MCF 10A (cell line): ENCODE results near the gene UCK2. TPM values are rescaled to one million over a fixed set of nuclear protein-coding genes. Genes with fewer than 3 reads are reported as not detected.
A peak's percentile ranks its signal among the peaks of the same experiment; 100 is the strongest.

Source experiments
- BruUV-seq: library from RNA; stranded (reverse); fragments of 400-500 nt; replicated peaks from 2 replicates; lab custom pipeline; 2021; lab: Mats Ljungman, UMichigan
- CTCF ChIA-PET: fragments of 300-600 bp; sonication (Branson Sonifier 250); formaldehyde crosslinking; extraction: SDS; loops from one replicate; lab custom pipeline; 2021; ENCODE audit warnings: antibody characterized with exemption, inconsistent platforms; lab: Yijun Ruan, JAX
- POLR2A ChIA-PET: fragments of 300-600, 350-650 bp; sonication (Branson Sonifier 250); formaldehyde crosslinking; extraction: SDS; loops from one replicate; lab custom pipeline; 2020; ENCODE audit warnings: antibody characterized with exemption, inconsistent platforms; lab: Yijun Ruan, JAX
- DNase-seq: peaks from one replicate; pipeline ENCODE4 v3.0.0-alpha.2; 2018; ENCODE audit not compliant: unreplicated experiment
- H3K27ac Mint-ChIP-seq: one replicate; pipeline ENCODE4 v1.8.0; 2022; ENCODE audit warnings: mild to moderate bottlenecking, low read depth, mixed read lengths; ENCODE audit not compliant: unreplicated experiment
- H3K27me3 Mint-ChIP-seq: one replicate; pipeline ENCODE4 v1.8.0; 2022; ENCODE audit warnings: mixed read lengths; ENCODE audit not compliant: insufficient read depth, unreplicated experiment
- H3K36me3 Mint-ChIP-seq: one replicate; pipeline ENCODE4 v1.8.0; 2022; ENCODE audit warnings: mild to moderate bottlenecking, moderate library complexity, mixed read lengths; ENCODE audit not compliant: insufficient read depth, unreplicated experiment
- H3K4me1 Mint-ChIP-seq: one replicate; pipeline ENCODE4 v1.8.0; 2022; ENCODE audit warnings: mixed read lengths; ENCODE audit not compliant: insufficient read depth, unreplicated experiment
- H3K4me3 Mint-ChIP-seq: one replicate; pipeline ENCODE4 v1.8.0; 2022; ENCODE audit warnings: mild to moderate bottlenecking, moderate library complexity, mixed read lengths; ENCODE audit not compliant: unreplicated experiment
- H3K9me3 Mint-ChIP-seq: one replicate; pipeline ENCODE4 v1.8.0; 2022; ENCODE audit warnings: mixed read lengths; ENCODE audit not compliant: unreplicated experiment
- intact Hi-C: fragments of 100-400 bp; cut with micrococcal nuclease; formaldehyde crosslinking; loops from 2 replicates; pipeline ENCODE4 v1.14.1; 2022
- total RNA-seq: library from RNA; stranded (reverse); gene quantifications from 2 replicates; pipeline ENCODE4 v1.2.3, GENCODE V29; 2022
- TF ChIP-seq, protein P1 (sequence below): fragments of 200-600 bp; IDR thresholded peaks from one replicate; pipeline ENCODE4 v1.8.0; 2022; ENCODE audit warnings: antibody characterized with exemption, mild to moderate bottlenecking; ENCODE audit not compliant: unreplicated experiment

Gene UCK2
- total RNA-seq, 1 experiment from 2014 or later, result 144 TPM

DNA sequence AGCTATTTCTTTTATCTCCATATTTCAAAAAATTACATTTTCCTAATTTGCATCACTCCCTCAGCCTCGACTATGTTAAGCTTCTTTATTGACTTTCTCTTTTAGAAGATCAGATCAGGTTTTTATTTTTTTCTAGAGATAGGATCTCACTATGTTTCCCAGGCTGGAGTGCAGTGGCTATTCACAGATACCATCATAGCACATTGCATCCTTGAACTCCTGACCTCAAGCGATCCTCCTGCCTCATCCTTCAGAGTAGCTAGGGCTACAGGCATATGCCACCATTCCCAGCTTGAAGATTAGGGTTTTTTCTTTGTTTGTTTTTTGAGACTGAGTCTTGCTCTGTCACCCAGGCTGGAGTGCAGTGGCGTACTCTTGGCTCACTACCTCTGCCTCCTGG is 20.1 kb downstream of the UCK2 start:
- intact Hi-C loops, result no loop called here
- BruUV-seq, result no TSS peak
- no peak for DNase-seq
- no peak overlapping the region for H3K27ac Mint-ChIP-seq
- no peaks in the 10 kb centered on the region for H3K36me3 Mint-ChIP-seq
- H3K27me3 Mint-ChIP-seq, result no peaks in the 10 kb centered on the region
- no peak overlapping the region for H3K4me3 Mint-ChIP-seq
- H3K4me1 Mint-ChIP-seq, result peaks cover 39% of the 10 kb centered on the region
- ChIA-PET CTCF (interaction anchor here (0.8 kb wide), 1 partner anchor 25 kb away, joined by 3 read pairs; no protein-coding TSS in a partner anchor), POLR2A (interaction anchor here (0.6 to 2.6 kb wide), 3 partner anchors 18 to 52 kb away, joined by 3 to 14 read pairs (median 4); partner anchors contain the start of gene UCK2)
- TF ChIP-seq, protein P1, sequence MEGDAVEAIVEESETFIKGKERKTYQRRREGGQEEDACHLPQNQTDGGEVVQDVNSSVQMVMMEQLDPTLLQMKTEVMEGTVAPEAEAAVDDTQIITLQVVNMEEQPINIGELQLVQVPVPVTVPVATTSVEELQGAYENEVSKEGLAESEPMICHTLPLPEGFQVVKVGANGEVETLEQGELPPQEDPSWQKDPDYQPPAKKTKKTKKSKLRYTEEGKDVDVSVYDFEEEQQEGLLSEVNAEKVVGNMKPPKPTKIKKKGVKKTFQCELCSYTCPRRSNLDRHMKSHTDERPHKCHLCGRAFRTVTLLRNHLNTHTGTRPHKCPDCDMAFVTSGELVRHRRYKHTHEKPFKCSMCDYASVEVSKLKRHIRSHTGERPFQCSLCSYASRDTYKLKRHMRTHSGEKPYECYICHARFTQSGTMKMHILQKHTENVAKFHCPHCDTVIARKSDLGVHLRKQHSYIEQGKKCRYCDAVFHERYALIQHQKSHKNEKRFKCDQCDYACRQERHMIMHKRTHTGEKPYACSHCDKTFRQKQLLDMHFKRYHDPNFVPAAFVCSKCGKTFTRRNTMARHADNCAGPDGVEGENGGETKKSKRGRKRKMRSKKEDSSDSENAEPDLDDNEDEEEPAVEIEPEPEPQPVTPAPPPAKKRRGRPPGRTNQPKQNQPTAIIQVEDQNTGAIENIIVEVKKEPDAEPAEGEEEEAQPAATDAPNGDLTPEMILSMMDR, result no peak
- H3K9me3 Mint-ChIP-seq, result peaks cover 8% of the 10 kb centered on the region

DNA sequence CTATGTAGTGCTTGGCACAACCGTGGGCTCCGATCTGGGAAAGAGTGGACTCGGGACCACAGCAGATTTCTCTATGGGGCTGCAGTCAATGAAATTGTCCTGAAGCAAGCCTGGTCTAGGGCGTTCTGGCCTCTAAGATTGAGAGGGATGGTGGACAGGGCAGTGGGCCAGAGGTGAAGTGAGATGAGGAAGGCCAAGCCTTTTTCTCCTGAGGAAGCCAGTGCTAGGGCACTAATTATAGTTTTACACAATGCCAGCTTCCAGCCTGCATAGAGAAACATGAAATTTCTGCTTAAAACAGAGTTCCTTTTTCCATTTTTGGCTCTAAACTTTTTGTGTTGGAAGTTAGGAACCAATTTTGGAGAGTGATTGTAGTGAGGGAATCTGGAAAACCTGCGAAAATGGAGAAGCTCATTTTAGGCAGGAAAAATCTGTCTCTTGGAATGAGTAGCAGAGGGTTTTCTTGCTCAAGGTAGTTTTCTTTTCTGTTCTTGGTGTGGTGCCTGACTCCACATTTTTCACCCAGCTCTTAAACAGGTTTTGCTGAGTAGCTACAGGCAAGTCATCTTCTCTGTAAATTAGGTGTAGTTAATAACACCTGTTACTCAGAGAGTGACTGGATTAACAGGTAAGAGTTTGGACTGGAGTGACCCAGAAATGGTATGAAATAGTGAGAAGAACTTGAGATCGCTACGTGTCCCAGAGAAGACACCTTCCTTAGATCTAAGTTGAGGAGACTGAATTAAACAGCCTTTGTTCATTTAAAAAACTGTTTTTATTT is 22.1 kb downstream of the UCK2 start:
- intact Hi-C loops, result loop anchor here (2.0 kb wide), 1 partner anchor 21 kb away; no protein-coding TSS in a partner anchor
- Mint-ChIP-seq H3K27ac (no peak overlapping the region), H3K36me3 (no peaks in the 10 kb centered on the region), H3K4me3 (no peak overlapping the region), H3K4me1 (peaks cover 47% of the 10 kb centered on the region), H3K27me3 (no peaks in the 10 kb centered on the region), H3K9me3 (peaks cover 8% of the 10 kb centered on the region)
- no TSS peak for BruUV-seq
- DNase-seq, result no peak
- TF ChIP-seq, protein P1, result no peak
- POLR2A ChIA-PET, result interaction anchor here (0.7 to 2.6 kb wide), 5 partner anchors 11 to 469 kb away, joined by 3 to 14 read pairs (median 3); partner anchors contain the start of gene UCK2
- CTCF ChIA-PET, result interaction anchor here (0.6 to 2.1 kb wide), 9 partner anchors 12 to 560 kb away, joined by 3 to 6 read pairs (median 4); no protein-coding TSS in a partner anchor

DNA sequence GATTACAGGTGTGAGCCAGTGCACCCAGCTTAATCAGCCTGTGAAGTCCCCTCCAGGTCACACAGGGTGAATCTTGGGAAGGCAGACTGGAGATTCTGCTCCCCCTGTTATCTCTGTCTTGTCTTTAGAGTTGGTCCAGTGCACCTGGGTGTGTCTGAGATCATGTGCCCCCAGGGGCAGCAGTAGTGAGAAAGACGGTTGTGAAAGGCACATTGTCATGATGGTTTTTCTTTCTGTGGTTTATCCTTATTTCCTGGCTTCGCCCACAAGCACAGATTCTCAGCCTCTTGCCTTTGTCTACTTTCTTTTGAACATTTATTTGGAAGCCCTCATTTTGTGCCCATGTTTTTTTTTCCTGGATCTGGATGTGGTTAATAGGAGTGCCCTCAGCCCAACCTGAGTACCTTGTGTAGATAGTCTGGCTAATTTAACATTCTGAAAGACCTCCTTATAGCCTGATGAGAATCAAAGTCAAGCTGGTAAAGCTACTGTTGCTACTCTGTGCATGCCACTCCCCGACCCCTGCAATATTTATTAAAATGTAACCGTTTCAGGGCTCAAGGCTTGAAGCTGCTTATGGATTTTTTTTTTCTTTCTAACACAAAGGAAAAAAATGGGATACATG is 23.7 kb downstream of the UCK2 start:
- no peak overlapping the region for H3K4me3 Mint-ChIP-seq
- no peaks in the 10 kb centered on the region for H3K36me3 Mint-ChIP-seq
- H3K27me3 Mint-ChIP-seq, result no peaks in the 10 kb centered on the region
- BruUV-seq, result no TSS peak
- ChIA-PET CTCF (interaction anchor here (0.6 to 1.1 kb wide), 4 partner anchors 8 to 73 kb away, joined by 4 to 5 read pairs (median 4); no protein-coding TSS in a partner anchor), POLR2A (no interaction called here)
- peak overlapping the region; percentile 61 for H3K27ac Mint-ChIP-seq
- peak; percentile 94 for DNase-seq
- H3K4me1 Mint-ChIP-seq, result peaks cover 51% of the 10 kb centered on the region
- intact Hi-C loops, result loop anchor here (2.0 kb wide), 1 partner anchor 22 kb away; no protein-coding TSS in a partner anchor
- H3K9me3 Mint-ChIP-seq, result peaks cover 8% of the 10 kb centered on the region
- TF ChIP-seq, protein P1, result no peak

DNA sequence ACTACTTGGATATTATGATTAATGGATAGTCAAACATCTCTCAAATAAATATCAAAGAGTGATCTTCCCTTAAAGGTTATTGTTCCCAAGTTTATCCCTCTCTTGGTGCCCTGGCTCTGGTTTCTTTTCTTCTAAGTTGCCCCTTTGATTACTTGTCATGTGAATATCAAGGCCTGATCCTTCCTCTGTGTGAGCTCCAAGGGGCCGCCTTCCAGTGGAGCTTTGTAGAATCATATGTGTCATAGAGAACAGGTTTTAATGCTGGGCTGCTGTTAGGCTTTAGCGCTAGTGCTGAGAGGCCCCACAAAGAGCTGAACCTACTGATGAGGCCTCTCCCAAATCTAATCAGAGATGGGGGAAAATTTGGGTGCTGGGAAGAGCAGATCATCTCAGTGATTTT is 25.5 kb downstream of the UCK2 start:
- TF ChIP-seq, protein P1, result no peak
- ChIA-PET CTCF (interaction anchor here (0.9 to 1.4 kb wide), 3 partner anchors 9 to 61 kb away, joined by 3 to 6 read pairs (median 3); no protein-coding TSS in a partner anchor), POLR2A (interaction anchor here (0.7 to 1.2 kb wide), 2 partner anchors 14 to 24 kb away, joined by 3 to 6 read pairs; no protein-coding TSS in a partner anchor)
- Mint-ChIP-seq H3K9me3 (peaks cover 8% of the 10 kb centered on the region), H3K4me1 (peaks cover 67% of the 10 kb centered on the region), H3K27me3 (no peaks in the 10 kb centered on the region), H3K27ac (no peak overlapping the region), H3K4me3 (no peak overlapping the region), H3K36me3 (no peaks in the 10 kb centered on the region)
- DNase-seq, result no peak
- no TSS peak for BruUV-seq
- intact Hi-C loops, result no loop called here
